Nephron progenitor cell (in vitro differentiated cells): ENCODE measurements around the gene POMT1.
A peak's percentile ranks its signal among the peaks of the same experiment; 100 is the strongest.

Experiments
- DNase-seq: peaks from one replicate; pipeline ENCODE4 v3.0.0; 2021
- H3K27ac Mint-ChIP-seq: 2 replicates; pipeline ENCODE4 v1.8.0; 2021; ENCODE audit warnings: mild to moderate bottlenecking, moderate library complexity, mixed read lengths
- H3K27me3 Mint-ChIP-seq: 2 replicates; pipeline ENCODE4 v1.8.0; 2021; ENCODE audit warnings: mild to moderate bottlenecking, low read depth, mixed read lengths; ENCODE audit not compliant: poor library complexity
- H3K36me3 Mint-ChIP-seq: 2 replicates; pipeline ENCODE4 v1.8.0; 2021; ENCODE audit warnings: low read depth, mixed read lengths
- H3K4me1 Mint-ChIP-seq: 2 replicates; pipeline ENCODE4 v1.8.0; 2021; ENCODE audit warnings: mixed read lengths
- H3K4me3 Mint-ChIP-seq: 2 replicates; pipeline ENCODE4 v1.8.0; 2021; ENCODE audit warnings: mild to moderate bottlenecking, moderate library complexity, mixed read lengths
- H3K9me3 Mint-ChIP-seq: 2 replicates; pipeline ENCODE4 v1.8.0; 2021; ENCODE audit warnings: mild to moderate bottlenecking, moderate library complexity, mixed read lengths
- CTCF ChIP-seq: fragments of 200-600 bp; sonication (generic); IDR thresholded peaks from 2 replicates; pipeline ENCODE4 v1.5.0; 2021; ENCODE audit warnings: antibody characterized with exemption

POMT1 gene

GRCh38 chr9:131530920-131531832 is 28.5 kb downstream of the POMT1 start, which contains the start of gene UCK1:
UCK1 (minus strand) TSS chr9:131531263; CDS start chr9:131531174, 89 bp downstream.
- H3K36me3 Mint-ChIP-seq, result peaks cover 24% of the 10 kb centered on the region
- H3K9me3 Mint-ChIP-seq, result peaks cover 5% of the 10 kb centered on the region
- TF ChIP-seq CTCF, result no peak
- peaks cover 28% of the 10 kb centered on the region for H3K4me1 Mint-ChIP-seq
- peak; percentile 87 for DNase-seq
- peaks cover 4% of the 10 kb centered on the region for H3K27me3 Mint-ChIP-seq
- H3K27ac Mint-ChIP-seq, result peak within 1 kb of the TSS; percentile 90
- H3K4me3 Mint-ChIP-seq, result peak within 1 kb of the TSS; percentile 88

GRCh38 chr9:131534721-131535237 is 32.1 kb downstream of the POMT1 start:
- Mint-ChIP-seq H3K9me3 (peaks cover 27% of the 10 kb centered on the region), H3K27me3 (peaks cover 12% of the 10 kb centered on the region), H3K4me1 (peaks cover 24% of the 10 kb centered on the region), H3K27ac (no peak overlapping the region), H3K4me3 (no peak overlapping the region), H3K36me3 (no peaks in the 10 kb centered on the region)
- DNase-seq, result no peak
- TF ChIP-seq CTCF, result no peak

GRCh38 chr9:131537946-131538345 is 35.2 kb downstream of the POMT1 start:
- Mint-ChIP-seq H3K27me3 (peaks cover 11% of the 10 kb centered on the region), H3K27ac (no peak overlapping the region)

GRCh38 chr9:131539223-131539923 is 36.7 kb downstream of the POMT1 start:
- DNase-seq, result no peak
- H3K27me3 Mint-ChIP-seq, result peaks cover 11% of the 10 kb centered on the region
- peaks cover 57% of the 10 kb centered on the region for H3K9me3 Mint-ChIP-seq
- peaks cover 7% of the 10 kb centered on the region for H3K4me1 Mint-ChIP-seq
- no peak overlapping the region for H3K27ac Mint-ChIP-seq
- H3K36me3 Mint-ChIP-seq, result peaks cover 2% of the 10 kb centered on the region
- H3K4me3 Mint-ChIP-seq, result no peak overlapping the region
- TF ChIP-seq CTCF, result no peak

More at GRCh38 chr9:131537946-131538345, 35.2 kb downstream of the POMT1 start:
- no peak overlapping the region for H3K4me3 Mint-ChIP-seq
- no peak for TF ChIP-seq CTCF
- peaks cover 9% of the 10 kb centered on the region for H3K4me1 Mint-ChIP-seq
- H3K9me3 Mint-ChIP-seq, result peaks cover 43% of the 10 kb centered on the region
- no peak for DNase-seq
- H3K36me3 Mint-ChIP-seq, result no peaks in the 10 kb centered on the region

- Mint-ChIP-seq H3K27me3 (peaks cover 14% of the 10 kb centered on the region), H3K4me1 (peaks cover 9% of the 10 kb centered on the region), H3K27ac (no peak overlapping the region), H3K4me3 (no peak overlapping the region), H3K9me3 (peaks cover 58% of the 10 kb centered on the region), H3K36me3 (peaks cover 11% of the 10 kb centered on the region)
- DNase-seq, result no peak
- no peak for TF ChIP-seq CTCF
Observed at GRCh38 chr9:131543141-131543540, 40.4 kb downstream of the POMT1 start.
